ENCODE measurements around the gene PRSS53. TPM values are rescaled to one million over a fixed set of nuclear protein-coding genes. Genes with fewer than 3 reads are reported as not detected.
"Not testable (repeated sequence)": the region's sequence is repeated elsewhere in the genome, so short reads cannot be mapped to it uniquely, and the experiment has no call there.

The PRSS53 gene
- 1 to 10 TPM; 5.3 to 6.8 TPM for total RNA-seq

DNA sequence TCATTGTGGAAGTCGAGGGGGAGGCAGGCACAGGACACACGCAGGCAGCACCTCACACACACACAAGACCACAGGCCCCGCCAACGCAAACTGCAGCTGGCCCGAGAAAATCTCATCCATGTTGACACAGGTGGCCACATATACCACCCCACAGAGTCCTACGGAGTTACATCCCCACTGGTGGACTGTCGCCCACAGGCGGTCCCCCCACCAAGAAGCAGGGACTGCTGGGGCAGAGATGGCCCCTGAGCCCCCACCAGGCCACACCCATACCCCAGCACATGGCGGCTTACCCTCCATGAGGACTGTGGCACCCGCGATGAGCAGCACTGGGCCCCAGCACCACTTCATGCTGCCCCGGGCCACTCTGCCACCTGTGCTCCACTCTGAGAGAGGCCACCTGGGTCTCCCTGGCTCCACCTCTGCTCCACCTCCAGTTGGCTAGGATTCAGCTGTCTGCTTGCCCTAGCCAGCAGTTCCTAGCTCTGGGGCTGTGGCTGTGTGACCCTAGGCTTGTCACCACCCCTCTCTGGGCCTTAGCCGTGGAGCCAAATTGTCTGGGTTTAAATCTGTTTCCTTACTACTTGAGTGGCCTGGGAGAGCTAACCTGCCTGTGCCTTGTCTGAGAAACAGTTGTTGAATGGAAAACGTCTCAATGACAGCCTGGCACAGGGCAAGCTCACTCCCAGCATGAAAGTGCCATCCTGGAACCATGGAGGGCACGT lies at the start of gene PRSS53:
TSS of gene PRSS53 (minus strand) at position 485 of the 725 bp plus-strand sequence. CDS start at position 351, 134 bp downstream.
- H3K36me3 Mint-ChIP-seq (ENCODE audit: low read depth), result peaks cover 19% of the 10 kb centered on the region
- ChIA-PET CTCF (no interaction called here), POLR2A (no interaction called here)

DNA sequence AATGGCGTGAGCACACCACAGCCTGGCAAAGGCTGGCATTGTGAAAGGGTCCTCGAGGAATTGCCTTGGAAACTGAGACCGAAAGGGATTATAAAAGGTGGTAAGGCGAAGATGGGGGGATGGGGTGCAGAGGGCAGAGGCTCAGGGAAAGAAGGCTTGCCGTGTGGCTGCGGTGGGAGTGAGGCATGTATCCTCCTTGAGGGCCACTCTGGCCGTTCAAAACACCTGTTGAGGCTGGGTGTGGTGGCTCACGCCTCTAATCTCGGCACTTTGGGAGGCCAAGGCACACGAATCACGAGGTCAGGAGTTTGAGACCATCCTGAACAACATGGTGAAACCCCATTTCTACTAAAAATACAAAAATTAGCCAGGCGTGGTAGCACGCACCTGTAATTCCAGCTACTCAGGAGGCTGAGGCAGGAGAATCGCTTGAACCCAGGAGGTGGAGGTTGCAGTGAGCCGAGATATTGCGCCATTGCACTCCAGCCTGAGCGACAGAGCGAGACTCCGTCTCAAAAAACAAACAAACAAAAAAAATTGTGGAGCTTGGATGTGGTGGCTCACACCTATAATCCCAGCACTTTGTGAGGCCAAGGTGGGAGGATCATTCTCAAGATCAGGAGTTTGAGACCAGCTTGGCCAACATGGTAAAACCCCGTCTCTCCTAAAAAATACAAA lies 48.2 kb upstream of the PRSS53 start:
- H3K27ac Mint-ChIP-seq; ATAC-seq; POLR2A ChIA-PET; H3K4me1 Mint-ChIP-seq (ENCODE audit: low read depth); H3K27me3 Mint-ChIP-seq (ENCODE audit: low read depth); H3K36me3 Mint-ChIP-seq (ENCODE audit: low read depth); H3K9me3 Mint-ChIP-seq (ENCODE audit: insufficient read depth); CTCF ChIA-PET; DNase-seq; H3K4me3 Mint-ChIP-seq: not testable (repeated sequence)

More for the DNA sequence above, at the start of gene PRSS53:
- Mint-ChIP-seq H3K4me3 (no peak within 1 kb of the TSS), H3K27ac (no peak within 1 kb of the TSS), H3K9me3 (ENCODE audit: insufficient read depth) (no peaks in the 10 kb centered on the region), H3K4me1 (ENCODE audit: low read depth) (peaks cover 10% of the 10 kb centered on the region), H3K27me3 (ENCODE audit: low read depth) (no peaks in the 10 kb centered on the region)
- ATAC-seq (no peak), DNase-seq (no peak)

DNA sequence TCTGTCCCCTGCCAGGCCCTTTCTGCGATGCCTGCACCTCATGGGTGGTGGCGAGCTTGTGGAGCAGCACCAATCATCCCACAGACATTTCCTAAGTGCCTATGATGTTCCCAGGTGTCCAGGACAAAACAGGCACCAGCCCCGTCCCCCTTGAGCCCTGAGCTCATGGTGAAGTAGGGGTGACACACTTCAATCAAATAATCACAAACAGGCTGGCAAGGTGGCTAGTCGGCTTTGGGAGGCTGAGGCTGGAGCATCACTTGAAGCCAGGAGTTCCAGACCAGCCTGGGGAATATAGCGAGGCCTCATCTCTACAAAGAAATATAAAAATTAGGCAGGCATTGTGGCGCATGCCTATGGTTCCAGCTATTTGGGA lies 47.5 kb upstream of the PRSS53 start:
- DNase-seq, result no peak
- CTCF ChIA-PET, result interaction anchor here (0.6 kb wide), 1 partner anchor 15 kb away, joined by 3 read pairs; no protein-coding TSS in a partner anchor
- Mint-ChIP-seq H3K9me3 (ENCODE audit: insufficient read depth) (no peaks in the 10 kb centered on the region), H3K4me1 (ENCODE audit: low read depth) (peaks cover under 1% of the 10 kb centered on the region), H3K27me3 (ENCODE audit: low read depth) (no peaks in the 10 kb centered on the region), H3K36me3 (ENCODE audit: low read depth) (peaks cover under 1% of the 10 kb centered on the region), H3K27ac (no peak overlapping the region), H3K4me3 (no peak overlapping the region)
- POLR2A ChIA-PET, result no interaction called here
- no peak for ATAC-seq

DNA sequence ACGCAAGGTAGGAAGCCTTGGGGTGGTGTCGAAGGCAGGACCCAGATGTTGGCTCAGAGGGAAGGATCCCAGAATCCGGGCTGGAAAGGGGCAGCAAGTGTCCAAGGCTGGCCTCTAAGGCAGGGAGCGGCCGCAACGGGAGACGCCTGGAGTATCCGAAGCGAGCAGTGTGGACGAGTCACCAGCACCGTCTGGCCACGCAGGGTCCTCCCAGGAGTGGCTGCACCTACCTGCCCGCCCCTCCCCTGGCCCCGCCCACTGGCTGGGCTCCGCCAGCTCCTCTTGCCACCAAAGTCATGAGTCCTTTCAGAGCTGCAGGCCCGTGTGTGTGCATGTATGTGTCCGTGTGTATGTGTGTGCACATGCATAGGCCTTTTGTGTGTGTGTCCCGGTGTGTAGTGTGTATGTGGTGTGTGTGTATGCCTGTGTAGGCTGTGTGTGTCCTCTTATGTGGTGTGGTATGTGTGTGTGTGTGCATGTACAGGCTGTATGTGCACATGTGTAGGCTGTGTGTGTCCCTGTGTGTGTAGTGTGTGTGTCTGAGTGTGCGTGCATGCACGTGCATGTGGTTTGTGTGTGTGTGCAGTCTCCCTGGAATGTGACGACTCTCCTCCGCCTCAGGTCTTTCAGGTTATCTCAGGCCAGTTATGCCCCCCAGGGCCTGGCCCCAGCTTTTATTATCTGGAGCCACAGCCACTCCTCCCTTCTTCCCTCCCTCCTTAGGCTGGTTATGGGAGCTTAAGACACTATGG lies 47.0 kb upstream of the PRSS53 start, which contains the start of gene PRSS8:
TSS of gene PRSS8 (minus strand) at position 193 of the 752 bp plus-strand sequence. CDS start 229 bp downstream, outside the sequence.
- H3K36me3 Mint-ChIP-seq (ENCODE audit: low read depth), result peaks cover 4% of the 10 kb centered on the region
- ATAC-seq (no peak), DNase-seq (no peak)
- H3K27ac Mint-ChIP-seq, result no peak within 1 kb of the TSS
- H3K4me1 Mint-ChIP-seq (ENCODE audit: low read depth), result no peaks in the 10 kb centered on the region
- POLR2A ChIA-PET, result interaction anchor here (1.6 kb wide), 1 partner anchor 18 kb away, joined by 4 read pairs; the partner anchor contains the start of gene KAT8
- H3K9me3 Mint-ChIP-seq (ENCODE audit: insufficient read depth), result no peaks in the 10 kb centered on the region
- no peak within 1 kb of the TSS for H3K4me3 Mint-ChIP-seq
- no peaks in the 10 kb centered on the region for H3K27me3 Mint-ChIP-seq (ENCODE audit: low read depth)
- CTCF ChIA-PET, result interaction anchor here (0.6 kb wide), 1 partner anchor 16 kb away, joined by 3 read pairs; no protein-coding TSS in a partner anchor

DNA sequence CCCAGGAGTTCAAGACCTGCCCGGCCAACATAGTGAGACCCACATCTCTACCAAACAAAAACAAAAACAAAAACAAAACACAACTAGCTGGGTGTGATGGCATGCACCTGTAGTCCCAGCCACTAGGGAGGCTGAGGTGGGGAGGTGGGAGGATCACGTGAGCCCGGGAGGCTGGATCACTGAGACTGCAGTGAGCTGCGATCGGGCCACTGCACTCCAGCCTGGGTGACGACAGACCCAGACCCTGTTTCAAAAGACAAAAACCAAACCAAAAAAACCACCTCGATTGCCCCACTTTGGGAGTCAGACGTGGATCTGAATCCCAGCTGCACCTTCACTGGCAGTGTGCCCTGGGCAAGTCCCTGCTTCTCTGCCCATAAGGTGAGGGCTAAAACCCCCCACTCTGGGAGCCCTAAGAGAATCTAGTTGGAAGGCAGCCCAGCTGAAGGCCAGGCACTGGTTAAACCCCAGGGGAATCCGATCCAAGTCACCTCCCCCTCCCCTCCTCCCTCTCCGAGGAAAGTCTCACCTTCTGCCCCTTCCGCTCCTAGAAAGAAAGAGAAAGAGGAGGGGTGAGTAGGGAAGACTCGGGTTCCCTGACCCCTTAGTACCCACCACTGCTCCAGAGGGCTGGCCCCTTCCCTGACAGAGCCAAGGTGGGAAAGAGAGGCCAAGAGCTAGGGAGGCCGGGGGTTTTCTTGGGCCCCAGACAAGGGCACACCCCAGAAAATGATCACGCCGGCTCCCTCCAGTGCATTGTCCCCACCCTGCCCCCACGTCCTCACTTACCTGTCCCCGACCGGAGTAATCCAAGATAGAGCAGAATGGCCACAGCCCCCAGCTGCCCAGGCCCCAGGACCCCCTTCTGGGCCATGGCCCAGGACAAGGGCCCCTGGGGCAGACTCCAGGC lies 46.1 kb upstream of the PRSS53 start:
- no peaks in the 10 kb centered on the region for H3K4me1 Mint-ChIP-seq (ENCODE audit: low read depth)
- no peak overlapping the region for H3K4me3 Mint-ChIP-seq
- ATAC-seq, result no peak
- POLR2A ChIA-PET, result interaction anchor here (1.6 kb wide), 1 partner anchor 17 kb away, joined by 4 read pairs; the partner anchor contains the start of gene KAT8
- H3K27me3 Mint-ChIP-seq (ENCODE audit: low read depth), result no peaks in the 10 kb centered on the region
- DNase-seq, result no peak
- no peak overlapping the region for H3K27ac Mint-ChIP-seq
- H3K36me3 Mint-ChIP-seq (ENCODE audit: low read depth), result peaks cover 7% of the 10 kb centered on the region
- CTCF ChIA-PET, result no interaction called here
- H3K9me3 Mint-ChIP-seq (ENCODE audit: insufficient read depth), result no peaks in the 10 kb centered on the region

GRCh38 chr16:31134091-31134571 lies 45.4 kb upstream of the PRSS53 start:
- H3K36me3 Mint-ChIP-seq (ENCODE audit: low read depth), result peaks cover 7% of the 10 kb centered on the region
- ChIA-PET POLR2A (interaction anchor here (1.6 kb wide), 1 partner anchor 17 kb away, joined by 4 read pairs; the partner anchor contains the start of gene KAT8), CTCF (no interaction called here)
- H3K9me3 Mint-ChIP-seq (ENCODE audit: insufficient read depth), result no peaks in the 10 kb centered on the region
- ATAC-seq (no peak), DNase-seq (no peak)
- H3K27ac Mint-ChIP-seq, result no peak overlapping the region
- H3K27me3 Mint-ChIP-seq (ENCODE audit: low read depth), result no peaks in the 10 kb centered on the region
- H3K4me3 Mint-ChIP-seq, result no peak overlapping the region
- H3K4me1 Mint-ChIP-seq (ENCODE audit: low read depth), result no peaks in the 10 kb centered on the region

- no peak for ATAC-seq
- CTCF ChIA-PET, result interaction anchor here (1.0 kb wide), 1 partner anchor 9 kb away, joined by 3 read pairs; no protein-coding TSS in a partner anchor
These were observed 44.3 kb upstream of the PRSS53 start for GRCh38 chr16:31133046-31133501.

GRCh38 chr16:31132303-31132979 lies 43.7 kb upstream of the PRSS53 start:
- CTCF ChIA-PET, result interaction anchor here (1.0 to 1.3 kb wide), 2 partner anchors 10 kb away, joined by 3 read pairs; no protein-coding TSS in a partner anchor
- POLR2A ChIA-PET, result interaction anchor here (1.4 kb wide), 1 partner anchor 48 kb away, joined by 6 read pairs; the partner anchor contains the start of gene FUS
- H3K27me3 Mint-ChIP-seq (ENCODE audit: low read depth), result no peaks in the 10 kb centered on the region
- peaks cover 5% of the 10 kb centered on the region for H3K4me1 Mint-ChIP-seq (ENCODE audit: low read depth)
- H3K36me3 Mint-ChIP-seq (ENCODE audit: low read depth), result peaks cover 18% of the 10 kb centered on the region
- DNase-seq, result no peak
- H3K4me3 Mint-ChIP-seq, result no peak overlapping the region
- ATAC-seq, result no peak
- no peaks in the 10 kb centered on the region for H3K9me3 Mint-ChIP-seq (ENCODE audit: insufficient read depth)
- no peak overlapping the region for H3K27ac Mint-ChIP-seq

More at GRCh38 chr16:31133046-31133501, 44.3 kb upstream of the PRSS53 start:
- no peak for DNase-seq
- Mint-ChIP-seq H3K4me3 (no peak overlapping the region), H3K27ac (no peak overlapping the region), H3K4me1 (ENCODE audit: low read depth) (peaks cover 5% of the 10 kb centered on the region), H3K9me3 (ENCODE audit: insufficient read depth) (no peaks in the 10 kb centered on the region), H3K36me3 (ENCODE audit: low read depth) (peaks cover 13% of the 10 kb centered on the region), H3K27me3 (ENCODE audit: low read depth) (no peaks in the 10 kb centered on the region)
- POLR2A ChIA-PET, result no interaction called here

DNA sequence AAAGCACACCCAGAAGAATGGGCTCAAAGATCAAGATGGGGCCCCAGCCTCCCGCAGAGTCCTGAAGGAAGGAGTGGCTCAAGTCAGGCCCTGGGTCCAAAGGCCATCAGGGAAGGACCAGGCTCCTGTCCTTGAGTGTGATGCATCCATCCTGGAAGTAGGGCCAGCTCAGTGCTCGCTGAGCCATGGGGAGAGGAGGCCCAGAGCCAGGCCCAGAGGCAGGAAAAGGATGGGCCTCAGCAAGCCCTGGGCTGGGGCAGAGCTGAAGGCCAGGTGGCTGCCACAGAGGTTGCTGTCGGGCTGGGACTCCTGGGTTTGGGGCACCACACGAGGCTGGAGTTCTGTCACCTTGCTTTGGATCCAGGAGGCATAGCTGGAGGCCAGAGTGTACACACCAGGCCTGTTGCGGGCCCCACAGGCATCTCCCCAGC lies 43.1 kb upstream of the PRSS53 start:
- Mint-ChIP-seq H3K27me3 (ENCODE audit: low read depth) (no peaks in the 10 kb centered on the region), H3K4me1 (ENCODE audit: low read depth) (peaks cover 5% of the 10 kb centered on the region), H3K4me3 (no peak overlapping the region), H3K9me3 (ENCODE audit: insufficient read depth) (no peaks in the 10 kb centered on the region), H3K36me3 (ENCODE audit: low read depth) (peaks cover 18% of the 10 kb centered on the region), H3K27ac (no peak overlapping the region)
- ChIA-PET CTCF (interaction anchor here (1.3 kb wide), 1 partner anchor 10 kb away, joined by 3 read pairs; no protein-coding TSS in a partner anchor), POLR2A (interaction anchor here (1.4 kb wide), 1 partner anchor 48 kb away, joined by 6 read pairs; the partner anchor contains the start of gene FUS)
- ATAC-seq, result no peak
- DNase-seq, result no peak

- no peak for DNase-seq
- Mint-ChIP-seq H3K9me3 (ENCODE audit: insufficient read depth) (no peaks in the 10 kb centered on the region), H3K36me3 (ENCODE audit: low read depth) (peaks cover 18% of the 10 kb centered on the region), H3K27ac (no peak overlapping the region), H3K27me3 (ENCODE audit: low read depth) (no peaks in the 10 kb centered on the region), H3K4me3 (no peak overlapping the region), H3K4me1 (ENCODE audit: low read depth) (peaks cover 5% of the 10 kb centered on the region)
- POLR2A ChIA-PET, result interaction anchor here (1.4 kb wide), 1 partner anchor 49 kb away, joined by 6 read pairs; the partner anchor contains the start of gene FUS
- CTCF ChIA-PET, result interaction anchor here (1.3 kb wide), 1 partner anchor 11 kb away, joined by 3 read pairs; no protein-coding TSS in a partner anchor
- no peak for ATAC-seq
These were observed 42.7 kb upstream of the PRSS53 start for GRCh38 chr16:31131416-31131815.

Measured in activated CD8-positive, alpha-beta T cell treated with anti-CD3 and anti-CD28 coated beads, Interleukin-2, amount 10 ng/mL, durations not matched to agents 7 days and 5 days (primary cell).